Frontal cortex (tissue), 4 donors: ENCODE measurements around the gene BCO2. TPM values are rescaled to one million over a fixed set of nuclear protein-coding genes. Genes with fewer than 3 reads are reported as not detected.
A peak's percentile ranks its signal among the peaks of the same experiment; 100 is the strongest.

Experiments used
- DNase-seq, 2 donors: peaks; one replicate each; pipeline ENCODE4 v3.0.0; 2012; ENCODE audit warnings: low spot score in 2 of 2
- FAIRE-seq: peaks from 2 replicates; lab custom pipeline; 2012; peaks lifted over from hg19 to GRCh38; lab: Jason Lieb, UNC
- total RNA-seq: library from RNA; depleted of rRNA; stranded (reverse); fragments of >200 nt; gene quantifications from one replicate; pipeline ENCODE4 v1.2.3, GENCODE V29; 2014
- donor health status: control.
- donor health status: control.
- donor health status: control.

BCO2 gene
- total RNA-seq, 1 donor from 2014 or later: 6.5 TPM

GRCh38 chr11:112212290-112212689 lies 37.0 kb downstream of the BCO2 start:
- FAIRE-seq (no peak), DNase-seq (no peak)

DNA sequence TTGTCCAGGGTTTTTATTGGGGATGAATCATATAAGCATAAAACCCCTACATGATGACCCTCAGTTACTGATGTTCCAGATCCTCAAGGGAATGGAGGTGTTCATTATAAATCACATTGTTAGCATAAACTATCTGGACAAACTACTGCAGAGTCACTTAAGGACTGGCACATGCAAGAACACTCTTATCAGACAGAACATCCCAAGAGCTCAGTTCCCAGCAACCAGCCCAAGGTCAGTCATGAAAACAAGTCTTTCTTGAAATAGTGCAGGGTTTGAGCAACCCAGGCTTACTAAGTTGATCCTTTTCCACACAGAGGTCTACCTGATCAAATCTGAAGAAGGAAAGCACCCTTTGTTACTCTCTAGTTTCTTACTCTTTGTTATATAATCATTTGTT lies 37.4 kb downstream of the BCO2 start:
- FAIRE-seq (no peak), DNase-seq (no peak)

DNA sequence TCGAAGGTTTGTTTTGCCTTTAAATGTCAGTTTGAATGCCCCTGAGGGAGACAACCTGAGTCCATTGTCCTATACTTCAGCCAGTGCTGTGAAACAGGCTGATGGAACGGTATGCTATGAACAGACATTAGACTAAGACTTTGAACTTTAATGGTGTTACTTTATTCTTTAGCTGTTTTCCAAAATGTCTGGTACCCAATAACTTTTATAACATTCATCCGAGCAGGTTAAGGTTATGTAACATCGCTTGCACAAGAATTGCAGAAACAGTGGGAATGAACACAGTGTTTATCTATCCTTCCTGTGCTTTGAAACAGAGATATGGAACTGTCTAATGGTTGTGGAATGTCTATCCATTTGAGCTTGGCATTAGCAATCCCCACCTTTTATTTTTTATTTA lies 38.4 kb downstream of the BCO2 start:
- DNase-seq (no peak), FAIRE-seq (no peak)

GRCh38 chr11:112215621-112216020 lies 40.3 kb downstream of the BCO2 start:
- DNase-seq: no peak
- no peak for FAIRE-seq

DNA sequence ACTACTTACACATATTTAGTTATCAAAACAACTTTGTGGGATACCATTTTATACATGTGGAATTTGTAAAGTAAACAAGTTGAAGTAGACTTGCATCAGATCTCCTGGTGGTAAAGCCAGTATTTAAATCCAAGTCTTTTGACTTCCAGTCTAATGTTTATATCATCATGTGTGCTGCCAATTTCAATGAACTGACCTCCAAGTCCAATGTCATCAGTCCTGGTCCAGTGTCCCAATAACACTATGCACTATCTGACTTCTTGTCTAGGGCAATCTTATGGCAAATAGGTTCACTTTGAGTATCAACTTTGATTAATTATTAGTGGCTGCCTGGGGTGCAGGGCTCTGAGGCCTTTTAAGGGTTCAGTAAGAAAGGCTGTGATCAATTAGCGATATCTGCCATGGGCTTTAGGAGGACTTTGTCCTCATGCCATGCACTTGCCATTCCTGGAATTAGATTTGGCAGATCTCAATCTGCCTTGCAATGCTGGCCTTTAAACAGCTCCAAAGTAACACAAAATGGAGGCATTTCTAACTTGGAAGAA lies 41.3 kb downstream of the BCO2 start:
- FAIRE-seq (no peak), DNase-seq (no peak)

- no peak for FAIRE-seq
Measured at GRCh38 chr11:112219476-112220232, 44.3 kb downstream of the BCO2 start.

DNA sequence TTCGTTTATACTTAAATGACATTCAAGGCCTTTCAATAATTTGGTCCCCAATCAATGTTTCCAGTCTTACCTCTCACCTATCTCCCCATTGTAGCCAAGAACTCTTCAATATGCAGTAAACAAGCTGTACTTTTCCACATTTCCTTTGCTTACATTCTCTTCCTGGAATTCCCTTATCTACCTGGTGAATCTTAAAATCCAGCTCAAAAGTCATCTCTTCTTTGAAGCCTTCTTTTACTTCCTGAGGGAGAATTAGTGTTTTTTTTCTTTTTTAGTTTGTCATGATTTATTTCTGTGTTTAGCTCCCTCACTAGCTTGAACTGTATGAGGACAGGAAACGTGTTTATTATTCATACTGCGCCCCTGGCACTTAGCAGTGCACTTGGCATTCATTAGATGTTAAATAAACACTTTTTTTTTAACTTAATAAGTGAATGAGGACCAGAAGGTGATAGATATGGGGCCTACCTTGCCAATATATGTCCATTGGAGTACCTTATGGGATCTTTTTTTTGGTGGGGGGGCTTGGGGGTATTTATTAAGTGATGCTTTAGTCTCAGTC lies 46.0 kb downstream of the BCO2 start:
- FAIRE-seq (no peak), DNase-seq (no peak)

More at GRCh38 chr11:112219476-112220232, 44.3 kb downstream of the BCO2 start:
- DNase-seq: peak; percentile 56 to 68

- FAIRE-seq: no peak
- no peak for DNase-seq
Measured at GRCh38 chr11:112222303-112222702, 47.0 kb downstream of the BCO2 start.

- no peak for DNase-seq
- FAIRE-seq: no peak
Measured at GRCh38 chr11:112223121-112223520, 47.8 kb downstream of the BCO2 start.

DNA sequence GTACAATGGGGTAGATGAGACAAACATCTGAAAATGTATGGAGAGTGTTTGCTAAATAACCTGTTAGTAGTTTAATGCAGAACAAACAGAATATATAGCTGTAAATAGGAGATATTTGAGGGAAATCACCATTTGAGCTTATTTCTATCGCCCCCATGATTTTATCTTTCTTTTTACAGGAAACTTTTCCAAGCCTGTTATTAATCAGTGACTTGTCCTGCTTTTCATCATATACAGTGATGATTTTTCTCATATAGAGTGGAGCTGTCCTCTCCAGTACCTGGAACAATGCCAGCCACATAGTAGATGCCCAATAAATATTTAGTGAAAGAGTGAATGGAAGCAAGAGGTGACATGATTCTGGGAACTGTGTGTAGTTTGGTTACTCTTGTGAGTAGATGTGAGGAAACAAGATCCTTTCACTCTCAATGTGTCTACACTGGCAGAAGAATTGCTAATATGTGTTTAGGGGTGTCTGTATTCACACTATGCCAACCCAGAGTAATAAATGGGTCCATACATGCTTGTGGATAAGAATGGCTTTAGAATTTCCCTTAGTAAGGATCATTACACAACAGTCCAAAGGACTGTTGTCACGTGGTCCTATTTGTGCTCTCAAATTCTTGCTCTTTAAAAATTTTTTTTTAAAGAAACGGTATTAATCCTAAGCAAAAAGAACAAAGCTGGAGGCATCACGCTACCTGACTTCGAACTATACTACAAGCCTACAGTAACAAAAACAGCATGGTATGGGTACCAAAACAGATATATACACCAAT lies 48.6 kb downstream of the BCO2 start:
- no peak for FAIRE-seq
- DNase-seq: no peak

DNA sequence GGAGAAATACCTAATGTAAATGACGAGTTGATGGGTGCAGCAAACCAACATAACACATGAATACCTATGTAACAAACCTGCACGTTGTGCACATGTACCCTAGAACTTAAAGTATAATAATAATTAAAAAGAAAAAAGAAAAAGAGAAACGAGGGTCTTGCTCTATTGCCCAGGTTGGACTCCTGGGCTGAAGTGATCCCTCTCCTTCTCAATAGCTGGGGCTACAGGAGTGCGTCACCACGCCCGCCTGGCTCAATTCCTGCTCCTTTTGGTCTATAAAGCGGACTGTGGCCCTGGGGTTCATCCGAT lies 50.4 kb downstream of the BCO2 start:
- DNase-seq (no peak), FAIRE-seq (no peak)

GRCh38 chr11:112226062-112226830 lies 50.9 kb downstream of the BCO2 start, which contains the start of gene PTS:
PTS (plus strand) TSS chr11:112226428; CDS start chr11:112226444, 16 bp downstream.
- DNase-seq: peak; percentile 89 to 92
- FAIRE-seq: no peak

GRCh38 chr11:112226831-112227401 lies 51.6 kb downstream of the BCO2 start:
- FAIRE-seq (no peak), DNase-seq (peak in 1 of 2 donors; percentile 28)

GRCh38 chr11:112227471-112227870 lies 52.2 kb downstream of the BCO2 start:
- FAIRE-seq: no peak
- no peak for DNase-seq

DNA sequence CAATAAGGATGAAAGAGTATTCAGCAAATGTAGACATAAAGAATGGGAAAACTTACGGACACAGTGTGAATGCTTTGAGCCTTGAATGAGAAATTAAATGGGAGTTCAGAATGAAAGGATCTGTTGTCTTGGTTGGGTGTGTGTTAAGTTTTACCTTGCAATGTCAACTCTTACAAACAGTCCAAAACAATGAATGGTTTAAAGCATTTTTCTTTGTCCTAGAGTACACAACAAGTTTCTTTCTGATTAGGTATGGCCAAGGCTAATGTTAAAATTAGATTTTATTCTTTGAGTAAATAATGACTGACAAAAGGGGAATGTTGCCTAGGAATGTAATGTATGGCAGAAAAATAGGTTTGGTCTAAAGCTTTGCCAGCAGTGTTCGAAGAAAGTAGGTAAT lies 53.4 kb downstream of the BCO2 start:
- DNase-seq (no peak), FAIRE-seq (no peak)

DNA sequence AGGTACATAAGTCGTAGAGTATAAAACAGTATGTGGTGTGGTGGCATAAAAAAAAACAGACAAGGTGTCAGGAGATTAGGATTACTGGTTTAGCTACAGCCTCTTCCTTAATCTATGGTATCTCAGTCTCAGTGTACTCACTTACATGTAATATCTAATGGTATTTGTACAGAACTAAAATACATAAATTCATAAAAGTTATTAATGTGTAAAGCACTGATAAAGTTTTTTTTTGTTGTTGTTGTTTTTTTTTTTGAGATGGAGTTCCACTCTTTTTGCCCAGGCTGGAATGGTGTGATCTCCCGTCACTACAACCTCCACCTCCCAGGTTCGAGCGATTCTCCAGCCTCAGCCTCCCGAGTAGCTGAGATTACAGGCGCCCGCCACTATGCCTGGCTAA lies 53.8 kb downstream of the BCO2 start:
- FAIRE-seq: no peak
- DNase-seq: no peak

GRCh38 chr11:112229746-112230433 lies 54.6 kb downstream of the BCO2 start:
- DNase-seq (no peak), FAIRE-seq (no peak)

DNA sequence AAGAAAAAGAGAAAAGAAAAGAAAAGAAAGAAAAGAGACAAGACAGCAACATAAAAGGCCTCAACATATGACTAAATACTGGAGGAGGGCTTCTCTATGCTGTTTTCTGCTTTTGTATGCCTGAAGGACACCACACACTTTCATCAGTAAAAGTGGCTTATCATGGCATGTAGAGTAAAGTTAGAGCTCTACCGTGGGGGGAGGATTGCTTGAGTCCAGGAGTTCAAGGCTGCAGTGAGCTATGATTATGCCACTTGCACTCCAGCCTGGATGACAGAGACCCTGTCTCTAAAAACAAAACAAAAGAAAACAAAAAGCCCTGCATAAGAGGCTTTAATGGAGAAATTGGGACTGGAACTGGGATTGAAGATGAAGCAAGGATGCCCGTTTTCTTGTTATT lies 56.6 kb downstream of the BCO2 start:
- FAIRE-seq (no peak), DNase-seq (no peak)

GRCh38 chr11:112235750-112236390 lies 60.6 kb downstream of the BCO2 start:
- no peak for DNase-seq
- FAIRE-seq: no peak
